NCI-H1417 treated with DMSO at 0.1 percent for 48 hours (cell line): ENCODE results near the gene NEU1.
"Not testable (repeated sequence)": the region's sequence is repeated elsewhere in the genome, so short reads cannot be mapped to it uniquely, and the experiment has no call there.

Experiments
- DNase-seq: peaks from one replicate; lab custom pipeline; 2025; lab: John Stamatoyannopoulos, UW

Gene NEU1

GRCh38 chr6:31862344-31863235 is at the start of gene NEU1:
Gene NEU1 (minus strand): TSS chr6:31862821. CDS start chr6:31862776, 45 bp downstream.
- DNase-seq = peak; percentile 97

- DNase-seq = no peak
Measured at GRCh38 chr6:31911826-31912585, 49.4 kb upstream of the NEU1 start.

GRCh38 chr6:31909298-31909697 is 46.7 kb upstream of the NEU1 start:
- not testable (repeated sequence) for DNase-seq

- DNase-seq = no peak
Measured at GRCh38 chr6:31908791-31909190, 46.2 kb upstream of the NEU1 start.

- not testable (repeated sequence) for DNase-seq
Measured at GRCh38 chr6:31908255-31908654, 45.6 kb upstream of the NEU1 start.

- DNase-seq = no peak
Measured at GRCh38 chr6:31907158-31907813, 44.7 kb upstream of the NEU1 start.

- DNase-seq = not testable (repeated sequence)
Measured at GRCh38 chr6:31906727-31907126, 44.1 kb upstream of the NEU1 start.

- no peak for DNase-seq
Measured at GRCh38 chr6:31906122-31906521, 43.5 kb upstream of the NEU1 start.

GRCh38 chr6:31905041-31905440 is 42.4 kb upstream of the NEU1 start:
- DNase-seq = no peak

- DNase-seq = no peak
Measured at GRCh38 chr6:31903957-31904356, 41.3 kb upstream of the NEU1 start.

GRCh38 chr6:31901953-31902643 is 39.5 kb upstream of the NEU1 start, which contains the start of gene ZBTB12:
Gene ZBTB12 (minus strand): TSS chr6:31902086. CDS start chr6:31901305, 781 bp downstream.
- DNase-seq = peak; percentile 69

- DNase-seq = no peak
Measured at GRCh38 chr6:31901415-31901952, 38.9 kb upstream of the NEU1 start.

GRCh38 chr6:31900917-31901414 is 38.3 kb upstream of the NEU1 start:
- no peak for DNase-seq

GRCh38 chr6:31899882-31900722 is 37.5 kb upstream of the NEU1 start:
- no peak for DNase-seq

- DNase-seq = no peak
Measured at GRCh38 chr6:31899215-31899614, 36.6 kb upstream of the NEU1 start.

- no peak for DNase-seq
Measured at GRCh38 chr6:31898383-31899011, 35.9 kb upstream of the NEU1 start.

- peak; percentile 5 for DNase-seq
Measured at GRCh38 chr6:31897612-31898382, 35.2 kb upstream of the NEU1 start, which contains the start of gene EHMT2. Gene EHMT2 (minus strand): TSS chr6:31897698. CDS start chr6:31897677, 21 bp downstream.

GRCh38 chr6:31896856-31897611 is 34.4 kb upstream of the NEU1 start:
- no peak for DNase-seq
